GM12875 (cell line): ENCODE measurements around the gene PPP4R1.

Experiments used
- H3K4me3 ChIP-seq: one replicate; pipeline ENCODE4 v1.5.1; 2011; ENCODE audit warnings: low read depth, low read length, control low read depth
- TF ChIP-seq, protein P1 (sequence below): IDR thresholded peaks from 2 replicates; pipeline ENCODE4 v1.5.1; 2011; ENCODE audit warnings: low read depth, mild to moderate bottlenecking, control low read depth, inconsistent platforms, low read length, moderate library complexity, borderline replicate concordance; ENCODE audit not compliant: insufficient read depth

PPP4R1 gene

GRCh38 chr18:9508446-9509025 lies 105.8 kb downstream of the PPP4R1 start:
- TF ChIP-seq, protein P1, sequence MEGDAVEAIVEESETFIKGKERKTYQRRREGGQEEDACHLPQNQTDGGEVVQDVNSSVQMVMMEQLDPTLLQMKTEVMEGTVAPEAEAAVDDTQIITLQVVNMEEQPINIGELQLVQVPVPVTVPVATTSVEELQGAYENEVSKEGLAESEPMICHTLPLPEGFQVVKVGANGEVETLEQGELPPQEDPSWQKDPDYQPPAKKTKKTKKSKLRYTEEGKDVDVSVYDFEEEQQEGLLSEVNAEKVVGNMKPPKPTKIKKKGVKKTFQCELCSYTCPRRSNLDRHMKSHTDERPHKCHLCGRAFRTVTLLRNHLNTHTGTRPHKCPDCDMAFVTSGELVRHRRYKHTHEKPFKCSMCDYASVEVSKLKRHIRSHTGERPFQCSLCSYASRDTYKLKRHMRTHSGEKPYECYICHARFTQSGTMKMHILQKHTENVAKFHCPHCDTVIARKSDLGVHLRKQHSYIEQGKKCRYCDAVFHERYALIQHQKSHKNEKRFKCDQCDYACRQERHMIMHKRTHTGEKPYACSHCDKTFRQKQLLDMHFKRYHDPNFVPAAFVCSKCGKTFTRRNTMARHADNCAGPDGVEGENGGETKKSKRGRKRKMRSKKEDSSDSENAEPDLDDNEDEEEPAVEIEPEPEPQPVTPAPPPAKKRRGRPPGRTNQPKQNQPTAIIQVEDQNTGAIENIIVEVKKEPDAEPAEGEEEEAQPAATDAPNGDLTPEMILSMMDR, result no peak
- H3K4me3 ChIP-seq, result no peak overlapping the region

GRCh38 chr18:9507565-9508088 lies 106.7 kb downstream of the PPP4R1 start:
- TF ChIP-seq, protein P1, result no peak
- H3K4me3 ChIP-seq, result no peak overlapping the region

GRCh38 chr18:9506046-9506792 lies 108.1 kb downstream of the PPP4R1 start:
- no peak overlapping the region for H3K4me3 ChIP-seq
- TF ChIP-seq, protein P1, result no peak
